ENCODE results near the gene LARGE1.

The LARGE1 gene

DNA sequence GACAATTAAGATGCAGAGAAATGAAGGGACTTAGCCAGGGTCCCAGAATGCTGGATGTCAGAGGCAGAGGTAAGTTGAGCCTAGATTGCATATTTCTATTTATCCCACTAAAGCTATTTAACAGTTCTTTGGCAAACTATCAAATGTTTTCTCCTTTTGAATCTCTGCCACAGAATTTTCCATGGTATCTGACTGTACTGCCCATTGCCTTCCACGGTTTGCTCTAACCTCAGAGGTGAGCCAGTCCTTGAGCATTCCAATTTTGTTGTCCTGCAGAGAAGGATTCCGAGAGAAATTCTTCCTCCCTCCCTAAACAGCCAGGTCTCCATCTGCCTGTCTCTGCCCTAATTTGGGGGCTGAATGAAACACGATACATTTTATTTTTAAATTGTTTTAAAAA is 493.8 kb downstream of the LARGE1 start:
- Histone ChIP-seq H4K12ac (ENCODE audit: low read depth, low read length) (no peak overlapping the region), H2AK5ac (ENCODE audit: low read length) (no peak overlapping the region), H3K9me3 (ENCODE audit: insufficient read depth, low read depth, low read length) (no peaks in the 10 kb centered on the region), H3K4ac (ENCODE audit: low read depth, low read length) (no peak overlapping the region), H4K8ac (ENCODE audit: low read depth, low read length) (no peak overlapping the region), H3K27me3 (ENCODE audit: insufficient read depth, low read length) (no peaks in the 10 kb centered on the region), H3K36me3 (ENCODE audit: control insufficient read depth in 1 of 2, insufficient read depth in 2 of 2, low read length in 2 of 2) (peaks cover 2% of the 10 kb centered on the region in 2 experiments), H3K4me1 (ENCODE audit: control insufficient read depth in 1 of 2, insufficient read depth in 2 of 2, low read length in 2 of 2) (no peaks in the 10 kb centered on the region), H3K14ac (ENCODE audit: low read length) (no peak overlapping the region), H3K4me3 (ENCODE audit: low read depth, low read length) (no peak overlapping the region), H3K4me2 (ENCODE audit: low read length) (no peak overlapping the region), H2BK120ac (ENCODE audit: insufficient read depth, low read length, poor library complexity) (no peak overlapping the region), H2BK12ac (ENCODE audit: low read length) (no peak overlapping the region), H4K91ac (ENCODE audit: low read depth, low read length) (no peak overlapping the region), H3K79me1 (ENCODE audit: low read length) (no peaks in the 10 kb centered on the region), H3K23ac (ENCODE audit: low read length) (no peak overlapping the region), H3K27ac (ENCODE audit: low read depth, low read length) (no peak overlapping the region), H2AFZ (ENCODE audit: insufficient read depth, low read length, poor library complexity) (no peak overlapping the region), H3K79me2 (ENCODE audit: control insufficient read depth, insufficient read depth, low read length, poor library complexity) (no peaks in the 10 kb centered on the region), H3K9ac (ENCODE audit: low read length) (no peak overlapping the region), H2BK5ac (ENCODE audit: low read depth, low read length, poor library complexity) (no peak overlapping the region), H3K18ac (ENCODE audit: low read length) (no peak overlapping the region)
- no CpG with 5 or more reads among the region's 3 CpGs for WGBS (ENCODE audit: extremely low coverage, insufficient coverage, insufficient read length)
- DNase-seq, result no peak

GRCh38 chr22:33421859-33422258 is 498.4 kb downstream of the LARGE1 start:
- H2BK5ac ChIP-seq (ENCODE audit: low read depth, low read length, poor library complexity), result no peak overlapping the region
- no peaks in the 10 kb centered on the region for H3K4me1 ChIP-seq (ENCODE audit: control insufficient read depth in 1 of 2, insufficient read depth in 2 of 2, low read length in 2 of 2)
- H2BK120ac ChIP-seq (ENCODE audit: insufficient read depth, low read length, poor library complexity), result no peak overlapping the region
- no peaks in the 10 kb centered on the region for H3K79me2 ChIP-seq (ENCODE audit: control insufficient read depth, insufficient read depth, low read length, poor library complexity)
- no peak overlapping the region for H3K14ac ChIP-seq (ENCODE audit: low read length)
- H3K4me2 ChIP-seq (ENCODE audit: low read length), result no peak overlapping the region
- no peak overlapping the region for H4K12ac ChIP-seq (ENCODE audit: low read depth, low read length)
- no peak for DNase-seq
- no peak overlapping the region for H2AFZ ChIP-seq (ENCODE audit: insufficient read depth, low read length, poor library complexity)
- peaks cover 2% of the 10 kb centered on the region in 2 experiments for H3K36me3 ChIP-seq (ENCODE audit: control insufficient read depth in 1 of 2, insufficient read depth in 2 of 2, low read length in 2 of 2)
- no peak overlapping the region for H3K18ac ChIP-seq (ENCODE audit: low read length)
- no peak overlapping the region for H4K91ac ChIP-seq (ENCODE audit: low read depth, low read length)
- H2AK5ac ChIP-seq (ENCODE audit: low read length), result no peak overlapping the region
- H3K9me3 ChIP-seq (ENCODE audit: insufficient read depth, low read depth, low read length), result no peaks in the 10 kb centered on the region
- no peak overlapping the region for H3K23ac ChIP-seq (ENCODE audit: low read length)
- H2BK12ac ChIP-seq (ENCODE audit: low read length), result no peak overlapping the region
- H3K27me3 ChIP-seq (ENCODE audit: insufficient read depth, low read length), result no peaks in the 10 kb centered on the region
- no peak overlapping the region for H3K4me3 ChIP-seq (ENCODE audit: low read depth, low read length)
- H3K9ac ChIP-seq (ENCODE audit: low read length), result no peak overlapping the region
- no peaks in the 10 kb centered on the region for H3K79me1 ChIP-seq (ENCODE audit: low read length)
- H3K27ac ChIP-seq (ENCODE audit: low read depth, low read length), result no peak overlapping the region
- WGBS (ENCODE audit: extremely low coverage, insufficient coverage, insufficient read length), result no CpG with 5 or more reads among the region's 3 CpGs
- no peak overlapping the region for H3K4ac ChIP-seq (ENCODE audit: low read depth, low read length)
- no peak overlapping the region for H4K8ac ChIP-seq (ENCODE audit: low read depth, low read length)

DNA sequence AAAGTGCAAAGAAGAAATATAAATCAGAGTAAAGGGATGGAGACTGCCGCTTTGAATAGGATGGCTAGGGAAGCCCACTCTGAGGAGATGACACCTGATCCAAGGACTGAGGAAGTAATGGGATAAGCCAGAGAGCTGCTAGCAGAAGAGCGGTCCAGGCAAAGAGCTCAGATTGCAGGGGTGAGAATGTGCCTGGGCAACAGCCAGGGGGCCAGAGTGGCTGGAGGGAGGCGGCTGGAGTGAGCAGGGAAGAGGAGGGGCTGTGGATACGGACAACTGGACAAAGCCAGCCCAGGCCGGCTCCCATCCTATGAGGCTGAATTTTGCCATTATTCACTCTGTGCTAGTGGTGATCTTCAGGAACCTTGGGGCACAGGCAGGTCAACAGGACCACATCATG is 501.8 kb downstream of the LARGE1 start:
- Histone ChIP-seq H3K9me3 (ENCODE audit: insufficient read depth, low read depth, low read length) (no peaks in the 10 kb centered on the region), H2BK5ac (ENCODE audit: low read depth, low read length, poor library complexity) (no peak overlapping the region), H2AK5ac (ENCODE audit: low read length) (no peak overlapping the region), H3K23ac (ENCODE audit: low read length) (no peak overlapping the region), H3K14ac (ENCODE audit: low read length) (no peak overlapping the region), H3K36me3 (ENCODE audit: control insufficient read depth in 1 of 2, insufficient read depth in 2 of 2, low read length in 2 of 2) (peaks cover 2% of the 10 kb centered on the region in 2 experiments), H2BK12ac (ENCODE audit: low read length) (no peak overlapping the region), H3K18ac (ENCODE audit: low read length) (no peak overlapping the region), H3K27ac (ENCODE audit: low read depth, low read length) (no peak overlapping the region), H3K4me3 (ENCODE audit: low read depth, low read length) (no peak overlapping the region), H3K4ac (ENCODE audit: low read depth, low read length) (no peak overlapping the region), H3K4me1 (ENCODE audit: control insufficient read depth in 1 of 2, insufficient read depth in 2 of 2, low read length in 2 of 2) (no peaks in the 10 kb centered on the region), H2AFZ (ENCODE audit: insufficient read depth, low read length, poor library complexity) (no peak overlapping the region), H3K9ac (ENCODE audit: low read length) (no peak overlapping the region), H3K4me2 (ENCODE audit: low read length) (no peak overlapping the region), H2BK120ac (ENCODE audit: insufficient read depth, low read length, poor library complexity) (no peak overlapping the region), H3K27me3 (ENCODE audit: insufficient read depth, low read length) (no peaks in the 10 kb centered on the region), H4K91ac (ENCODE audit: low read depth, low read length) (no peak overlapping the region), H3K79me1 (ENCODE audit: low read length) (no peaks in the 10 kb centered on the region), H4K8ac (ENCODE audit: low read depth, low read length) (no peak overlapping the region), H3K79me2 (ENCODE audit: control insufficient read depth, insufficient read depth, low read length, poor library complexity) (no peaks in the 10 kb centered on the region), H4K12ac (ENCODE audit: low read depth, low read length) (no peak overlapping the region)
- WGBS (ENCODE audit: extremely low coverage, insufficient coverage, insufficient read length), result no CpG with 5 or more reads among the region's 5 CpGs
- no peak for DNase-seq

DNA sequence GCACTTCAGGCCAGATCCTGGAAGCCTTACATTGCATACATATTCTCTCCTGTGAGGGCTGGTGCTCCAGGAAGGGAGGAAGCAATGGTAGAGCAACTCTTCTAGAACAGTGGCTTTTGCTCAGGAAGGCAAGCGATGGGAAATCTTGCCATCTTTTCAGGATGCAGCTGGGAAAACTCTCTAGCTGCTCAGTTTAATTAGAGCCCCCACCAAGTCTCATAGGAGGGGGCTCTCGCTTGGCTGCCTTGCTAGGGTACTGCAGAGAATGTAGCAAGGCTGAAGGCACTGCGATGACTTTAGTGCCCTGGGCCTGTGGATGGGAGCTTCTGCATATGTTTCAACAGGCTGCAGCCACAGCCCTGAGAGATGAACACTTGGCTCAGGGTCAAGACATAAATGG is 504.9 kb downstream of the LARGE1 start:
- Histone ChIP-seq H3K4me1 (ENCODE audit: control insufficient read depth in 1 of 2, insufficient read depth in 2 of 2, low read length in 2 of 2) (no peaks in the 10 kb centered on the region), H3K23ac (ENCODE audit: low read length) (no peak overlapping the region), H3K14ac (ENCODE audit: low read length) (no peak overlapping the region), H4K8ac (ENCODE audit: low read depth, low read length) (no peak overlapping the region), H4K91ac (ENCODE audit: low read depth, low read length) (no peak overlapping the region), H3K79me2 (ENCODE audit: control insufficient read depth, insufficient read depth, low read length, poor library complexity) (no peaks in the 10 kb centered on the region), H2AFZ (ENCODE audit: insufficient read depth, low read length, poor library complexity) (no peak overlapping the region), H2BK120ac (ENCODE audit: insufficient read depth, low read length, poor library complexity) (no peak overlapping the region), H3K27me3 (ENCODE audit: insufficient read depth, low read length) (no peaks in the 10 kb centered on the region), H3K4me2 (ENCODE audit: low read length) (no peak overlapping the region), H3K4ac (ENCODE audit: low read depth, low read length) (no peak overlapping the region), H3K79me1 (ENCODE audit: low read length) (no peaks in the 10 kb centered on the region), H3K4me3 (ENCODE audit: low read depth, low read length) (no peak overlapping the region), H3K9ac (ENCODE audit: low read length) (no peak overlapping the region), H2AK5ac (ENCODE audit: low read length) (no peak overlapping the region), H3K9me3 (ENCODE audit: insufficient read depth, low read depth, low read length) (no peaks in the 10 kb centered on the region), H3K27ac (ENCODE audit: low read depth, low read length) (no peak overlapping the region), H4K12ac (ENCODE audit: low read depth, low read length) (no peak overlapping the region), H2BK12ac (ENCODE audit: low read length) (no peak overlapping the region), H2BK5ac (ENCODE audit: low read depth, low read length, poor library complexity) (no peak overlapping the region), H3K18ac (ENCODE audit: low read length) (no peak overlapping the region), H3K36me3 (ENCODE audit: control insufficient read depth in 1 of 2, insufficient read depth in 2 of 2, low read length in 2 of 2) (no peaks in the 10 kb centered on the region)
- WGBS (ENCODE audit: extremely low coverage, insufficient coverage, insufficient read length), result no CpG with 5 or more reads among the region's 3 CpGs
- no peak for DNase-seq
